IPS DF 4.7 (cell line): Measurements from ENCODE around the gene ZAR1.
"Not testable (repeated sequence)": the region's sequence is repeated elsewhere in the genome, so short reads cannot be mapped to it uniquely, and the experiment has no call there.

Experiments
- DNase-seq: peaks from one replicate; pipeline ENCODE4 v3.0.0-alpha.2; 2013; ENCODE audit warnings: low spot score; ENCODE audit errors: extremely low read depth

ZAR1 gene

GRCh38 chr4:48490012-48490679 is at the start of gene ZAR1:
TSS of gene ZAR1 (plus strand) at chr4:48490252. CDS start at chr4:48490292, 40 bp downstream.
- no peak for DNase-seq

GRCh38 chr4:48440914-48441313 is 49.1 kb upstream of the ZAR1 start:
- DNase-seq: not testable (repeated sequence)

DNA sequence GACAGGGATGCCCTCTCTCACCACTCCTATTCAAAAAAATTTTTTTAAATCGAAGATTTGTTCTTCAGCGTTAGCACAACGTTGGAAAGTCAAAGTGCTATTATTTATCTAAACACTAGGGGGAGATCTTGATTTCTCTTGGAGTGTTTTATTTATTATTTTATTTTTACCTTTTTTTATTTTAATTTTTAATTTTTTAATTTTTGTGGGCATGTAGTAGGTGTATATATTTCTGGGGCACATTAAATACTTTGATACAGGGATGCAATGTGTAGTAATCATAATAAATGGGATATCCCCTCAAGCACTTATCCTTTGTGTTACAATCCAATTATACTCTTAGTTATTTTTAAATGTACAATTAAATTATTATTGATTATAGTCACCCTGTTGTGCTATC is 44.3 kb upstream of the ZAR1 start:
- no peak for DNase-seq

DNA sequence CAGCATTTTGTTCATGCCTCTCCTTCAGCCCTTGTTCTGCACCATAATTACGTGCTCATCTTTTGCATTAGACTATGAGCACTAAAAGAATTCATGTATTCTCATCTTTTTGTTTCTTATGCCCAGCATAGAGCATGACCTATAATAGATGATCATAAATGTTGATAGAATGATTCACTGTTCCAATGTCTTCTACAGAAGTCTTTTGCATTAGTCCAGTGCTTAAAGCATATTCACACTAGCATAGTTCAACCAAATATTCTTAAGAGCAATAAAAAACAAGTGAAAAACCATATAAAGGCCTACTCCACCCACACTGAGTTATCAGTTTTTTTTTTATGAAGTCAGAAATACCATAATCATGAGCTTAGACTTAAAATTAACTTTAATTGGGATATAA is 43.4 kb upstream of the ZAR1 start:
- DNase-seq: no peak

DNA sequence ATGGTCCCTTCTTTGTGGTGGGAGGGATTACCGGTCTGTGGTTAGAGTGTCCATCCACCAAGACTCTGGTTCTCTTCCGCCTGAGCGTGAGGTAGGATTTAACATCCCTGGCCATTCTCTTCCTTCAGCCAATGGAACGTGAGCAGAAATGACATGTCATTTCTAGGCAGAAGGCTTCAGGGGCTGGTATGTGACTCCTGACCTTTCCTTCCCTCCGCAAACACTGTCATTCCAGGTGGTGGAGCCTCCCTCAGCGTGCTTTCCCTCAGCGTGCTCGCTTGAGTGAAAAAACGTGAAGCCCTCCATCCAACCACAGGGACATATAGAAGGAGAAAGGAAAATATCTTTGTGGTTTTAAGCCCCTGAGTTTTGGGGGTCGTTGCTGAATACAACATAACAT is 40.9 kb upstream of the ZAR1 start:
- DNase-seq: no peak

DNA sequence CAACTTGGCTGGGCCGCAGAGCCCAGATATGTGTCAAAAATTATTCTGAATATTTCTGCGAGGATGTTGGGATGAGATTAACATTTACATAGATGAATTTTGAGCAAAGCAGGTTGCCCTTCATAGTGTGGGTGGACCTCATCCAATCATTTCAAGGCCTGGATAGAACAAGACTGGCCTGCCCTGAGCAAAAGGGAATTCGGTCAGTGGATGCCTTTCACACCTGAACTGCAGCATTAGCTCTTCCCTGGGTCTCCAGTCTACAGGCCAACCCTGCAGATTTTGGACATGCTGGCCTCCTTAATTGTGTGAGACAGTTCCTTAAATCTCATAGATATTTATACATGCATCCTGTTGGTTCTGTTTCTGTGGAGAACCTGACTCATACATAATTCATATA is 39.3 kb upstream of the ZAR1 start:
- DNase-seq: no peak

DNA sequence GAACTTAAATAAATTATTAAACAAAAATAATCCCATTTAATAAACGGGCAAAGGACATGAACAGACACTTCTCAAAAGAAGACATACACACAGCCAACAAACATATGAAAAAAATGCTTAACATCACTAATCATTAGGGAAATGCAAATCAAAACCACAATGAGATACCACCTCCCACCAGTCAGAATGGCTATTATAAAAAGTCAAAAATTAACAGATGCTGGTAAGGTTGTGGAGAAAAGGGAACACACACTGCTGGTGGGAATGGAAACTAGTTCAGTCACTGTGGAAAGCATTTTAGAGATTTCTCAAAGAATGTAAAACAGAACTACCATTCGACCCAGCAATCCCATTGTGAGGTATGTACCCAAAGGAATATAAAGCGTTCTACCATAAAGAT is 38.4 kb upstream of the ZAR1 start:
- DNase-seq: not testable (repeated sequence)

DNA sequence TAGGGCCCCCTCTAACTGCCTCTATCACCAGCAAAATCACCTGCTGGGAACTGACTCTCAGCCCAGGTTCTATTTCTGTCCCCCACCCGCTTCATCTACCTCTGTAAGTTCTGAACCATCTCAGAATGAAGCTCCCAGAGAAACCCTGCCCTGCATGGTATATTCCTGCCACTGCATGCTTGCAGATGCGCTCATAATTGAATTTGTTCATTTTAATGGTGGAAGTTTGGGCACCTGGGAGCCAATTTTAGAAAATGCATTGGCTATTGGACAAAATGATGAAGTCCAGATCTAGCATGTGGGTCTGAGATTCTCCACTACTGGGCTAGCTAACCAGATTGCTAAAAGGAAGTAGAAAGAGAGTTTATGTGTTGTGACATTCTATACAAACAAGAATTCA is 35.5 kb upstream of the ZAR1 start:
- DNase-seq: no peak

DNA sequence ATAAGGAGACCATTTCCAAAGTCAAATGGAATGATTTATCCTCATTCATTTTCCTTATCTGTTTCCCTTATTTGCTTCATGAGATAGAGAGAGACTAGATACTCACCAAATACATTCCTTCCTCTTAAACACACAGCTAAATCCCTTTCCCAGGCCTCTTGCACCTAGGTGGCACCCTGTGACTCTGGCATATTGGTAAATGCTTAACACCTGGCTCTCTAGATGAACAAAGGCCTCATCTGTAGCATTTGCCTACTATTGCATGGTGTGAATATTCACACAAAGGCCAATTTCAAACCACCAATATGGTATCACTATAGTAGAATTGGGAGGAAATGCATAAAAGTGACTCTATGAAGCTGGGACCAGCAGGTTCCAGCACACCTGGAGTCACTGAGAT is 29.1 kb upstream of the ZAR1 start:
- DNase-seq: no peak

DNA sequence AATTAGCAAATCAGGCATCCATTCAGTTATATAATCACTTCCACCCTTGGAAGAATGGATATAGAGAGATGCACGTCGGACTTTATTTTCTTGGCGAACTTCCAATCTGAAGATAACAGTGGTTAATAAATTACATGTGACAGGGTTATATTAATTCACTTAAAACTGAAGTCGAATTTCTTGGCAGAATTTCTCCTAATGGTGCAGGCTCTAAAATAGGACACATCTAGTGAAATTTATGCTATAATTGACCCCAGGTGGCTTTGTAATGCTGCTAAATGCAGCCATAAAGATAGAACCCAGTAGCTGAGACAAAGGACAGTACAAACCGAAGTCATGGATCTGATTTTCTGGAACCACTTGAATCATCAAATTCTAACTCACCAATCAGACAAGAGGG is 27.7 kb upstream of the ZAR1 start:
- no peak for DNase-seq

- no peak for DNase-seq
Measured at GRCh38 chr4:48467442-48467841, 22.6 kb upstream of the ZAR1 start.

GRCh38 chr4:48467891-48468290 is 22.2 kb upstream of the ZAR1 start:
- DNase-seq: no peak

- DNase-seq: no peak
Measured at GRCh38 chr4:48470137-48470536, 19.9 kb upstream of the ZAR1 start.

DNA sequence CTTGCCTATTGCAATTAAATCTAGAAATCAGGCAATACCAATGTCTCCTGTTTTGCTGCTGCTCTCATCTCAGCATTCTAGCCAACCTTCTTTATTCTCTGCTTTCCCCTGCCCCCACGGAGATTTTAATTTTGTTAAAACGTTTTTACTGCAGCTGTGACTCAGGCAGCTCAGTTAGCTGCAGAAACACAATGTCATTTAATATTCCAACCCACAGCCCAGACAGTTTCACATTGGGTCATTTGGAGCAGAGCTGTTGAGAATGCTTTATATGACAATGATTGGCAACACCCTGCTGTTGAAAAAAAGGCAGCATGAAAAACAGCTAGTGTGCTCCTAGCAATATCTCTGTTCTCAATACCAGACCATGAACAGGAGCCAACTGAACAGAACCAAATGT is 19.5 kb upstream of the ZAR1 start:
- DNase-seq: no peak

DNA sequence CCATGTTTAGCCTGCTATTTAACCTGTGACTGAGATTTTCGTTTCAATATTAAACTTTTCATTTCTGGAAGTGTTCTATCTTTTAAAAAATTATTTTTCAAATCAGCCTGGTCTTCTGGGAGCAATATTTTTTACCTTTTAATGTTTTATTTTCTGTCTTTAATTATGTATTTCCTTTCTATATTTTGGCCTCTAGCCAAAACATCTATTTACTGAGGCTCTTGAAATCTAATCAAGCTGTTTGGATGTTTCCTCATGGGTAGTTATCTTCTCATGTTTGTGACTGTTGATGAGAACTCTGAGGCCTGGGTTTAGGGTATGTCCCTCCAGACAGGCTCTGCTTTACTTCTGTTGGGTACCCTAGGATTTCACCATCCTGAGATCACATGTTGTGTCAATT is 17.3 kb upstream of the ZAR1 start:
- no peak for DNase-seq

DNA sequence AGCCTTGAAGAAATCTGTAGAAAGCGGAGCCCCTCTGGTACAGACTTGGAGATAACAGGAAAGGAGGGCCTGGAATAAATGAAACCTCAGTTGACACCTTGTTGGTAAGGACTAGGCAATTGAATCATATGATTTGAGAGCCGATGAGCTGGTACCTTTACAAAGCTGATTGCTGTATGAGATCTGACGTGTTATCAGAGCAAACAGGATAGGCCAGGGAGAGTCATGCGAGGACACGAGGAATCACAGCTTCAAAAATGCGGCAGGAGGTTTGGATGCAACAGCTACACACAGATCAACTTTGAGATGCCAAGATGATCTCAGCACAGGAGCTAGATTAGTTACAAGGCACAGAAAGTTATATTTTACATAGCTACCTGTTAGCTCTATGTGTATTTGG is 14.3 kb upstream of the ZAR1 start:
- no peak for DNase-seq

DNA sequence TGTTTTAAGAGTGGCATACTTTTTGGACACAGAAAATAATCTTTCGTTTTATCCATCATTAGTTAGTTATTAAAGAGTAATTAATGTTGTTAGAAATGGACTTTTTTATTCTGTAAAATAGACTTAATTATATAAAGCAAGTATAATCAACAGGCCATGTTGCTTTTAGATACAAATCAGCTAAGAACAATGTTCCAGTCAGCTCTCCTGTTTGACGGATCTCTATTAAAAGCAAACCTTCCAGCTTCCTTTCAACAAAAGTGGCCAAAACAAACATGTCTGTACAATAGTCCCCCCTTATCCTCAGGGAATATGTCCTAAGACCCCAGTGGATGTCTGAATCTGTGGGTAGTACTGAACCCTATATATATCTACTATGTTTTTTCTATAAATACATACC is 11.8 kb upstream of the ZAR1 start:
- DNase-seq: no peak

DNA sequence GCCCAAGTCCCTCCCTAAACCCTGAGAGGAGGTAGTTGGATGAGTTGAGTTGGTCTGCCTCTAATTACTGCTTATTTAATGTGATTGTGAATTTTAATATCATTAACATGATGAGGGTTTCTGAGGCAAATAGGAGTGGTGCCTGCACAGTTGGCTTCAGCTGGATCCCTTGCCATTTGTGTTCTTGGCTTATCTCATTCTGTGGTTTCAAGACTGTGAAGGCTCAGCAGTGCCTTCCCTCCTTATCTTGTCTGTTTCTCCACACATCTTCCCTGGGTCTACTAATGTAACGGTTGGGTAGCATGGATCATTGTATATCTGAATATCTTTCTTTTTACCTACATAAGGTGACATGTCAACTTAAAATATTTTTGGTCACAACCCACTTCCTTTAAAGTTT is 8.5 kb upstream of the ZAR1 start:
- no peak for DNase-seq

- no peak for DNase-seq
Measured at GRCh38 chr4:48483006-48483776, 6.9 kb upstream of the ZAR1 start, which contains the start of gene SLC10A4. TSS of gene SLC10A4 (plus strand) at chr4:48483343. CDS start at chr4:48483562, 219 bp downstream.

DNA sequence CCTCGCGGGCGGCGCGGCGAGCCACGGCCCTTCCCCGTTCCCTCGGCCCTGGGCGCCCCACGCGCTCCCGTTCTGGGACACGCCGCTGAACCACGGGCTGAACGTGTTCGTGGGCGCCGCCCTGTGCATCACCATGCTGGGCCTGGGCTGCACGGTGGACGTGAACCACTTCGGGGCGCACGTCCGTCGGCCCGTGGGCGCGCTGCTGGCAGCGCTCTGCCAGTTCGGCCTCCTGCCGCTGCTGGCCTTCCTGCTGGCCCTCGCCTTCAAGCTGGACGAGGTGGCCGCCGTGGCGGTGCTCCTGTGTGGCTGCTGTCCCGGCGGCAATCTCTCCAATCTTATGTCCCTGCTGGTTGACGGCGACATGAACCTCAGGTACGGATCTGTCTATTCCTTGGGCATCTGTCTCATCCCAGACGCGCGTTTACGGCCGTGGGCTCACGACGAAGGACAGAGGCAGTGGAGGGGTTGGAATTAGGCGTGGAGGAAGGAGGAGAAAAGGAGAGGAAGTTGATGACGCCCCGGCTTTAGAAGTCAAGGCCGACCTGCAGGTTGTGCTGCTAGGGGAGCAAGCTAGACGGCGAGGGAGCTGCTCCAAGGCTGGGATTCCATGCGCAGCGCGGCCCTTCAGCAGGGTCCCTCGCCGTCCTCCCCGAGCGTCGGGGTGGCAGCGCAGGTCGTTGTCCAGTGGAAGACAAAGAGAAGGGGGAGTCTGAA is 6.1 kb upstream of the ZAR1 start:
- DNase-seq: no peak

GRCh38 chr4:48484494-48485168 is 5.4 kb upstream of the ZAR1 start:
- no peak for DNase-seq

- no peak for DNase-seq
Measured at GRCh38 chr4:48489683-48490011, 405 bp upstream of the ZAR1 start.
